Neural progenitor cell (in vitro differentiated cells): Measurements from ENCODE around the gene CFAP119.

Experiments used
- EZH2 ChIP-seq: fragments of 200-600 bp; sonication (generic); IDR thresholded peaks from 2 replicates; pipeline ENCODE4 v1.6.1; 2017; ENCODE audit warnings: antibody characterized with exemption, mild to moderate bottlenecking, moderate library complexity
- EZH2phosphoT487 ChIP-seq: fragments of 200-600 bp; sonication (generic); IDR thresholded peaks from 2 replicates; pipeline ENCODE4 v1.6.1; 2017; ENCODE audit warnings: antibody characterized with exemption
- TF ChIP-seq, protein P1 (sequence below): fragments of 200-600 bp; sonication (generic); IDR thresholded peaks from 2 replicates; pipeline ENCODE4 v1.5.1; 2017; ENCODE audit warnings: antibody characterized with exemption, mild to moderate bottlenecking

DNA sequence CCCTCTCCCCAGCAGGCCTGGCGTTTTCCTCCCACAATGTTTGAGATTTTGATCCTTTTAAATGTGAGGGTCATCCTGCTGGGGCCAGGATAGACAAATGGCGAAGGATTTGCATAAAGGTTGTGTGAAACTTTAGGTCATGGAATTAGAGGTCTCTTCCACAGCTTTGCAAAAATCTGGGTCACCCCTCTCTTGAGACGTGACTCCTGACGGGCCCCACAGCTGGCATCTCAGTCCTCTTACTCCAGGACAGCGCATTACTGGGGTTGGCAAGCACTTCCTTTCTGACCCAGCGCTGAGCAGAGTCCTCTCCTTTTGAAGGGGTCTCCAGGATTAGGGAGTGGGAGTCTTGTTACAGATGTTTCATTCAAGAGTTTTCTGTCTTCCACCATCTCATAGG lies 17.7 kb upstream of the CFAP119 start:
- TF ChIP-seq, protein P1, sequence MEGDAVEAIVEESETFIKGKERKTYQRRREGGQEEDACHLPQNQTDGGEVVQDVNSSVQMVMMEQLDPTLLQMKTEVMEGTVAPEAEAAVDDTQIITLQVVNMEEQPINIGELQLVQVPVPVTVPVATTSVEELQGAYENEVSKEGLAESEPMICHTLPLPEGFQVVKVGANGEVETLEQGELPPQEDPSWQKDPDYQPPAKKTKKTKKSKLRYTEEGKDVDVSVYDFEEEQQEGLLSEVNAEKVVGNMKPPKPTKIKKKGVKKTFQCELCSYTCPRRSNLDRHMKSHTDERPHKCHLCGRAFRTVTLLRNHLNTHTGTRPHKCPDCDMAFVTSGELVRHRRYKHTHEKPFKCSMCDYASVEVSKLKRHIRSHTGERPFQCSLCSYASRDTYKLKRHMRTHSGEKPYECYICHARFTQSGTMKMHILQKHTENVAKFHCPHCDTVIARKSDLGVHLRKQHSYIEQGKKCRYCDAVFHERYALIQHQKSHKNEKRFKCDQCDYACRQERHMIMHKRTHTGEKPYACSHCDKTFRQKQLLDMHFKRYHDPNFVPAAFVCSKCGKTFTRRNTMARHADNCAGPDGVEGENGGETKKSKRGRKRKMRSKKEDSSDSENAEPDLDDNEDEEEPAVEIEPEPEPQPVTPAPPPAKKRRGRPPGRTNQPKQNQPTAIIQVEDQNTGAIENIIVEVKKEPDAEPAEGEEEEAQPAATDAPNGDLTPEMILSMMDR: no peak
- TF ChIP-seq EZH2phosphoT487 (no peak), EZH2 (no peak)
